ENCODE measurements around the gene PKIG.

The PKIG gene

DNA sequence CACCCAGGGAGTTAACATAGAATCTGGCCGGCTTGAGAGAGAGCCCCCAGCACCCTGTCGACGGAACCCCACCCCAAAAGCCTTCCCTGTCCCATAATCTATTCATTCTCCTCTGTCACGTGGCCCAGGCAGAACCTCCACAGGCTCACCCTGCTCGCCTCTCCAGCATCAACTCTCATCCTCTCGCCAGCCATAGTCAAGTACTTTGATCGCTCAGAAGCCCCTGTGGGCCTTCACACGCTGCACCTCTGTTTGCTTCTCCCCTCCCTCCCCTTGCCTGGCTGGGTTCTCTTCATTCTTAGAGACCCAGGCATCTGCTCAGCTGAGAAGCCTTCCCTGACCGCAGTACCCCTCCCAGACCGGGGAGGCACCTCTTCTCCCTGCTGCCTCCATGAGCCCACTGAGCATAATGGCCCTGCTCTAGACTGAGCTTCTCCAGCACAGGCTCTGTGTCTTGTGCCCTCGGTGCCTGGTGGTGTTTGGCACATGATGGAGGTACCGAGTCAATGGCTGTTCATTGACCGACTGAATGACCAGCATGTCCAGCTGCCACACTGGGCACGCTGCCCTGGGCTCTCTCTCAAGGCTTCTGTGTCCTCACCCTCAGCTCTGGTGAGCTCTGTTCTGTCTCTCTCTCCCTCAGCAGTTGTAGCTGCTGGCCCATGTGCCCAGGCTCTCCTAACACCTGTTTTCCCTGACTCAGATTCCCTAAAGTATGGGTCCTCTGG is 33.7 kb downstream of the PKIG start:
- in situ Hi-C loops (cut with MboI; ENCODE audit: low sequenced_read_pairs) = no loop called here

DNA sequence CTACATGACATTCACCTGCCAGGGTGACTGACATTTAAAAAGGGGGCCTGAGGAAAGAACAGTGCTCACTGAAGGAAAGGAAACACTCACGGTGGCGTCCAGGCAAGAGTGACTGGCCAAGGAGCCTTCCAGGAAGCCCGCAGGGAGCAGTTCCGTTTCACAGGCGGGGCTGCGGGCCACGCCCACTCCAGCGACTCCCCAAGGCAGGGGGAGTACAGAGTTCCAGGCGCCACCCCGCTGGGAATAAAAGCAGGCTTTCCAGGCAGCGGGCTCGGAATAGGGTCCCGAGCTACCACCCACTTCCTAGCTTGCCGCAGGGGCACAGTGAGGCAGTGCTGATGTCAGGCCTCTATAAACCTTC is 34.2 kb downstream of the PKIG start:
- in situ Hi-C loops (cut with MboI; ENCODE audit: low sequenced_read_pairs) = no loop called here

DNA sequence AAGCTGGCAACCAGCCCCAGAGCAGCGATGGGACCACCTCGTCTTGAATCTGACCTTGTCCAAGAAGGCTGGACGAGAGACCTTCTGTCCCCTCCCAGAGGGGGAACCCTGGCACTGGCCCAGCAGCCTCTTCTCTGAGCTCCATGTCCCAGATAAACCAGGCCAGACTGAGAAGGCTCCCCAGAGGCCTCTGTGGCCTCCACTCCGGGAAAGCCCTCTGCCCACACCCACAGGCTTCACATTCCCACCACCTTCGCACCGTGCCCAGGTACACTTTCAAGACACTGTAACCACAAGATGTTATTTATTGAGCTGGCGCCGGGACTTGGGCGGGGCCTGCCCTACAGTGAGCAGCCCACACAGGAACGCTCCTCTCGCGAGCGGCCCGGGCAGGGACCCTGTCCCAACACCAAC is 35.9 kb downstream of the PKIG start:
- in situ Hi-C loops (cut with MboI; ENCODE audit: low sequenced_read_pairs) = no loop called here

DNA sequence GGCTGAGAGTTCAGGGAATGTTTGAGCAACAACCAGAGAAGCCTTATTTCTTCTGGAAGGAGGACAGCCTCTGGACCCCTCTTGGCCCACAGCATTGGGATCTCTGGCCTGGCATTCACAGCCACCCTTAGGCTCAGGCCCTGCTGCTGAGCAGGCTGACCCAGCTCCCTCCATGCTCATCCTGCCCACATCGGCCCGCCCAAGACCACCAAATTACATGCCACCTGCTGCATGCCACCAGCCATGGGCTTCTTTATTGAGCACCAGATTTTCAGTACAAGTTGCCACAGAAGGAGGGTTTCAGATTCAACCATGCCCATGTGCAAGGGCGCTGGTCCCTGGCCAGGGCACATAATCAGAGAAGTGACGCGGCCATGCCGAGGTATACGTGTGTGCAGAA is 36.9 kb downstream of the PKIG start:
- in situ Hi-C loops (cut with MboI; ENCODE audit: low sequenced_read_pairs) = no loop called here

DNA sequence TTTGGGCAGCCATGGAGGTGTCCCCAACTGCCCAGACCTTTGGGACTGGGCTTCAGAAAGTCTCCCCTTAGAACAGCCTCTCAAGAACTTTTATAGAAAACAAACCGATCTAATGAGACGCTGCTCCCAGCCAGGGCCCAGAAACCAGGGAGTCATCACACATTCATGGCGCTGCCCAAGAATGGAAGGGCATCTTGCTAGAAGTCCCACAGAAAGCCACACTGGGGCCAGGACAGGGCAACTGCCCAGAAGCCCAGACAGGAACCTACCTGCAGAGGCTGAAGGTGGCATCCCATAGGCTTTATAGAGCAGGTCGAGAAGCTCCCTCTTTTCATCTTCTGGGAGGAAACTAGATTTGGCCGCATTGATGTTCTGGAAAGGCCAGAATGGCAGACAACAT is 37.7 kb downstream of the PKIG start:
- in situ Hi-C loops (cut with MboI; ENCODE audit: low sequenced_read_pairs) = no loop called here

DNA sequence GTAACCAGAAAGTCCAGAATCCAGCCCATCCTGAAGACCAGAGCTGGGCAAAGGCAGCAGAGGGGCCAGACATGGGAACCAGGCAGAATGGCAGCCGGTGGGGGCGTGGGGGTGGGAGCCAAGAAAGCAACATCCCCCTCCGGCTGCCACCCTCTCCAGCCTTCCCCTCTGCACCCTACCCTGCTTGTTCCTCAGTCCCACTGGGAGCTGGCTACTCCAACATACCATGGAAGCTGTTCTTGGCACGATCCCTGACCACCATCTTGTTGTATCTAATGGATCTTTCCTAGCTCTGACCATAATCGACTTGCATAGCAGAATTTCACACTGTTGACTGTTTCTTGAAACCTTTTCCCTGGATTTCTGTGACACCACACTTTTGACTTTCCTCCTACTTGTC is 38.9 kb downstream of the PKIG start:
- in situ Hi-C loops (cut with MboI; ENCODE audit: low sequenced_read_pairs) = no loop called here

DNA sequence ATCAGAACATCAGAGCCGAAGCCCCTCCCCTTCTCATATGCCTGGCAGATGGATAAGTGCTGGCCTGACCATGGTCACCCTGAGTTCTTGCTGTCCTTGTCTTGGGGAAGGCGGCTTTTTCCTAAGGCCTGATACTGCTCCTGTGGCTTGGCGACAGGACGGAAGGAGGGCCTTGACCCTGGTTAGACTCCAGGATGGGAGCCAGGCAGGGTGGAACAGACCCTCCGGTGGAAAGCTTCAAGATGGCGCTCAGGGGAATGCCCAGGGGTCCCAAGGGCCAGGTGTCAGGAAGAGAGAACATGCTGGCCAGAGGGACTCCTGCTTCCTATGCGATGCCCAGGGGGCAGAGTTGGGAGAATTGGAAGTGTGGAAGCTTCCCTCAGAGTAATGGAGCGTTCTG is 39.6 kb downstream of the PKIG start:
- in situ Hi-C loops (cut with MboI; ENCODE audit: low sequenced_read_pairs) = no loop called here

DNA sequence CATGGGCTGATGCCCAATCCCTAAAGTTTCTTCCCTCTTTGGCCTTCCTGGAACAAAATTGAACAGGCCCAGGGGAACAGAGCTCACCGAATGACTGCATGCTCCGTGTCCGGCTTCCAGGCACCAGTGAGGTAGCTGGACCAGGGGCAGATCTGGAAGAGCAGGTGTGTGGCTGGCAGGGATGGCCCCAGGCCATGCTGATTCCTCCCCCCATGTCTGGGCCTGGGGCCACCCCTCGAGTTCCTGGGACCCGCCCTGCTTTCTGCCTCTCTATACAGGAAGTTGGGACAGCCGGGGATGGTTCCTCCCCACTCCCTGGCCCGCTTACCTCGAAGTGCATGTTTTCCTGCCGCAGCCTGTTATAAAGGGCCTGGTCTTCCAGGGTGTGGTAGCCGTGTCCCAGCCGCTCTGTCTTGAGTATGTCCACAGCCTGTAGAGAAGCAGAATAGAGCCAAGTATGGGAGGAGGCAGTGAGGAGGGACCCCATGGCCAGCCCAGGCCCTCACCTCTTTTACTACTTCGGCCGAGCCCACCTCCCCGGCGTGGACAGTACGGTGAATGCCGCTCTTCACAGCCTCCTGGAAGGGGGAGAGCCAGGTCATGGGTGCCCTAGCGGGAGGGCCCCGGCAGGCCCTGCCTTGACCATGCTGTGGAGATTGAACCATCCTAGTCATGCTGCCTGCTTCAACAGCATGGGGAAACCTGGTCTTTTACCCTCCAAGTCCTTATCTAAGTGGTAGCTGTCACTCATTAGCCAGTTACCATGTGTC is 40.3 kb downstream of the PKIG start:
- in situ Hi-C loops (cut with MboI; ENCODE audit: low sequenced_read_pairs) = no loop called here

DNA sequence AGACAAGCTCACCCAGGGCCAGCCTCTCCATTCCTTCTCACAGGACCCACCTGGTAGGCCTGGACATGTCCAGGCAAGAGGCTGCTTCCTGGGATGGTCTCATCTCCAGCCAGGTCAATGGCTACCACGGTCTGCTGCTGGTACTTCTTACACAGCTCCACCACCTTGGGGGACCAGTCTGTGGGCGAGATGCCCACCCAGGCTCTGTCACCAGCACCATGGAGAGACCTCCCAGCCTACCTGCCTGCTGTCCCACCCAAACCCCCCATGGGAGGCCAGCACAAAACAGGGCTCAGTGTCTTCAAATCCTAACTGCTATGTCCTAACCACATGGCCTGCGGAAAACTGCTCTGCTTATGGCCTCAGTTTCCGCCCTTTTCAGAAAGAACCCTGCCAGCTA is 41.8 kb downstream of the PKIG start:
- in situ Hi-C loops (cut with MboI; ENCODE audit: low sequenced_read_pairs) = no loop called here

DNA sequence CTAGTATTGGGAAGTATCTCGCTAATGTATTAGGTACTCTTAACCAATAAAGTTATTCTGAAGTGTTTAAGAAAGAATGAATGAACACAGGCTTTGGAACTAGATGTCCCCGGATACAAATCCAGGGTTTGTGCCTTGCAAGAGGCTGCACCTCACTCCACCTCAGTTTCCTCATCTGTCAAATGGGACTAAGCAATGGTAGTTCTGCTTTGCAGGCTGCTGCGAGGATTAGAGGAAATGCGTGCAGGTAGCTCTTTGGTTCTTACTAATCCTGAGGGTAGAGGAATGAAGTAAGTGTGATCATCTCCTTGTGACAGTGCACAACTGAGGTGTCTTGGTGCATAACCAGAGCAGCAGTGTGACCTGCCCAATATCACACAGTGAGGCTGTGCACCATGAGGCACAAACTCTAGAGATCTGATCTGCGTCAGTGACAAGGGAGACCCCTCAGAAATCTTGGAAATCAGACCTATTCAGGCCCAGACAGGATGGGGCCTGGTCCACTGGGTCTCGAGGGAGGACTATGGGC is 42.4 kb downstream of the PKIG start:
- in situ Hi-C loops (cut with MboI; ENCODE audit: low sequenced_read_pairs) = no loop called here

DNA sequence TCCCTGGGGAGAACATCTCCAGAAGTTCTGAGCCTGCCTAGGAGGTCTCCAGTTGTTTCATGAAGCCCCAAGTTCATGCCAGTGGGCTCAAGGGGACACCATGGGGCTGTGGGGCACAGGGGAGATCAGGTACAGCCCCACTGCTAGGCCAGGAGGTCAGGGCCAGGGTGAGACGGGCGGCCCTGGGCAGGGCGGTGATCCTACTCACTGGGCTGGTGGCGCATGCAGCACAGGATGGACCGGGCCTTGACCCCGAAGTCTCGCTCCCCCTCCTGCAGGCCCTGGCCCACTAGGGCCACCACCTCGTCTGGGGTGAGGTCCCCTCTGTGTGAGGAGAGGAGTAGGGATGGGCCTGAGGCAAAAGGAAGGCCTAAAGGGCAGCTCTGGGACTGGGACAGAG is 43.0 kb downstream of the PKIG start:
- in situ Hi-C loops (cut with MboI; ENCODE audit: low sequenced_read_pairs) = no loop called here

DNA sequence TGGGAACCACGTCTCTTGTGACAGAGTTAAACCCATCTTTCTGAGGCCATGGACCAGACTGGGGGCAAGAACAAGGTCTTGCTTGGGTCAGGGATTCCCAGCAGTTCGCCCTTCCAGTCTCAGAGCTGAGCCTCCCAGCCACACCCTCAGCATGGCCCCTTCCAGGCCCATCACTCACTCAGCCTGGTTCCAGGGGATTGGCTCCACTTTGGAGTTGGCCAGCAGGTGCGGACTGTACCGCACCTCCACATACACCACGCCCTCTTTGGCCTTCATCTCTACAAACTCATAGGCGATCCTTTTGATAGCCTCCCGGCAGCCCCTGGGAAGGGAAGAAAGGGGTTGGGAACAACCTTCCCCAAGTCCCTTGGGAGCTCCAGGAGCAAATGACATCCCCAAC is 43.9 kb downstream of the PKIG start:
- in situ Hi-C loops (cut with MboI; ENCODE audit: low sequenced_read_pairs) = no loop called here

DNA sequence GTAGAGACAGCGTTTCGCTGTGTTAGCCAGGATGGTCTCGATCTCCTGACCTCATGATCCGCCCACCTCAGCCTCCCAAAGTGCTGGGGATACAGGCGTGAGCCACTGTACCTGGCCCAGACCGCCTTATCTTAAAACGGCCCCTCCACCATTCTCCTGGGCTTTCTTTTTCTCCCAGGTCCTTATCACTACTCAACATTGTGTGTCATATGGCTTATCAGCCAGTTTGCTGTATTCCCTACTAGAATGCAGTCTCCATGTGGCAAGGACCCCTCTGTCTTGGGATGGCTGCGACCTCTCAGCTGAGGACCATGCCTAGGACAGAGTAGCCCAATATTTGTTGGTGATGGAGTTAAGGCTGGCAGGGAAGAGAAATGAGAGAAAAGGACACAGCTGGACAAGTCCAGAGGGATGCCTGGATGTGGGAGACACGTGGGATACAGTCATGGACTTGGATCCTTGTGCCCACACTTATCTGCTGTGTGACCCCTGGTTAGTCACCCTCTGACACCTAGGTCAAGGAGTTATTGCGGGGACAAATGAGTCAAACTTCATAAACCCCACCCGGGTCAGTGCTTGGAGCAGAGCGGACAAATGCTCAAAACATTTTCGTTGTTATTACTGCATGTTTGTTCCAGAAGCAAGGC is 45.1 kb downstream of the PKIG start:
- in situ Hi-C loops (cut with MboI; ENCODE audit: low sequenced_read_pairs) = no loop called here

DNA sequence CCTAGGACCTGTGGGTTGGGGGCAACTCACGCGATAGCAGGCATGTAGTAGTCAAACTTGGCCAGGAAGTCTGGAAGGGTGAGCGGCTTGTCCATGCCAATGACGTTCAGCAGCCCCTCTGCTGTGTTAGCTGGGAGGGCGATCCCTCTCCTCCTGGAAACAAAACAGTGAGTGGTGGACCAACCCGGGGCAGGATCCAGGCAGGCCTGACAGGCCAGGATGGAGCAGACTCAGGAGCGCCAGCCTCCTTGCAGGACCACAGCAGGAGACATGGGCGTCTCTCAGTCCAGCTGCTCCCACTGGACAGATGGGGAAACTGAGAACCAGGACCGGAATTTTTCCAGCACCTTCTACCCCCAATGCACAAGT is 46.6 kb downstream of the PKIG start:
- in situ Hi-C loops (cut with MboI; ENCODE audit: low sequenced_read_pairs) = no loop called here

DNA sequence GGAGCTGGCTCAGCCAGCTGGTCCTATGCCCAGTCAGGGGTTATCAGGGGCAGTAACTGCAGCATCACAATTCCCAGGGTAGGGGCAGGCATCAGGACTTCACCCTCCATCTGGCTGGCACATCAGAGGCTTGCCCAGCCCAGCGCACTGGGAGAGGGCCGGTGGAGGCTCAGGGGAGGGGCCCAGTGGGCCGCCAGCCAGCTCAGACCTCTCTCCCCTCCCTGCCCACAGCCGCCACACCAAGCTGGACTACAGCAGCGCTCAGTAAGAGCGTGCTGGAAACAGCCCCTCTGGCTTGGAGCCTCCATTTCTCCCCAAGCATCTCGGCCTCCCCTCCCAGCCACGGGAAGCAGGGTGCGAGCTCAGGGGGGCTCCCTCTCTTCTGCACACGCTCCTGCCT is 47.2 kb downstream of the PKIG start:
- in situ Hi-C loops (cut with MboI; ENCODE audit: low sequenced_read_pairs) = no loop called here

DNA sequence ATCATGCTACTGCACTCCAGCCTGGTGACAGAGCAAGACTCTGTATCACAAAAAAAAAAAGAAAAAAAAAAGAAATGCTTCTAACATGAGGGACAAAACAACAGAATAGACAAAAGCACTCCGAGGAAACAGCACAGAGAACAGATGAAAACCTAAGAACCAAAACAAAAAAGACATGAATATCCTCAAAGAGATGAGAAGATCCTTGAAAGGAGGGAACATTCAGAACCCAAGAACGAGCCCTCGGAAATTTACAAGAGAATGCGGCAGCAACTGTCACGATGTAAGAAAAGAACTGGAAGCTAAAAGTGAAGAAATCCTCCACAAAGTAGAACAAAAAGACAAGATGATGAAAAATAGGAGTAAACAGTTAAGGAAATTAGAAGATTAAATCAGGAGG is 47.9 kb downstream of the PKIG start:
- in situ Hi-C loops (cut with MboI; ENCODE audit: low sequenced_read_pairs) = no loop called here

DNA sequence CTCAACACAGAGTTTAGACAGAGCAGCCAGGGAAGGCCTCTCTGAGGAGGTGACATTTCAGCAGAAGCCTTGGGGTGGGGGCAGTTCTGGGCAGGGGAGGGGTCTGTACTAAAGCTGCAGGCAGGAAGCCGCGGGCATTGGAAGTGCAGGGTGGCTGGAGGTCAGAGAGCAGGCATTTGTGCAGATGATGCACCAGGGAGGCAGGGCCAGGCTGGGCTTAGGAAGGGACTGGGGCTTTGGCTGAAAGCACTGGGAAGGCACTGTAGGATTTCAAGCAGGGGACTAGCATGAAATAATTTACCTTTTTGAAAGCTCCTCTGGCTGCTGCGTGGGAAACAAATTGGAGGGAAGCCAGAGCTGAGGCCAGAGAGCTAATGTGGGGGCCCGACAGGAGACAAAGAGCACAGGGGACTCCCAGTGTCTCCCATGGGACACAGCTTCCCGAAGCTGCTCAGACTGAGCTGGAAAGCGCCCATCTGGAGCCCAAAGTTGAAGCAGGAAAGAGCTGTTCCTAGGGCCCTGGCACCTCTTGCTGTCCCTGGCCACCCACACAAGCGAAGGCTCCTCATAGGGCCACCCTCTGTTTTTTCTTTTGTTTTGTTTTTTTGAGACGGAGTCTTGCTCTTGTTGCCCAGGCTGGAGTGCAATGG is 49.8 kb downstream of the PKIG start:
- in situ Hi-C loops (cut with MboI; ENCODE audit: low sequenced_read_pairs) = no loop called here

DNA sequence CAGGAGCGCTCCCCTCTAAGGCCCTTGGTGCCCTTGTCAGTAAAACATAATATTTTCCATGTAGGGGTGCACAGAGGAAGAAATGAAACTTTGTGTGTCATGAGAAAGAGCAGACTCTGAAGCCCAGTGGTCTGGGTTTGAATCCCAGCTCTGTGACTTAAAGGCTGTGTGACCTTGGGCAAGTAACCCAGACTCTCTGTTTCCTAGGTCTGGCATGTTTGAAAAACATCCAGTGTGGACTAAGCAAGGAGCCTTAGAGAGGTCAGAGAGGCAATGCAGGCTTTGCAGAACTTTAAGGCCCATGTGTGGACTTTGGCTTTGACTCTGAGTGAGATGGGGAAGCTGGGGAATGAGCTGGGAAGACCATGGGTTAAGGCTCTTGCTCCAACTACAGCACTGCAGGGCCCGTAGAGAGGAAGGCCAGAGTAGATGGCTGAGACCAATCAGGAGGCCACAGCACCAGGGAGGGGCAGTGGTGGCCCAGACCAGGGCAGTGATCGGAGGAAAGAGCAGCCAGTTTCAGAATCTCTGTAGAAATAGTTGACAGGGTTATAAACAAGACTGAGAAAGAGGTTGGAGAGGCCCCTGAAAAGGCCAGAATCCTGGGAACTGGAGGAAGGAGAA is 50.9 kb downstream of the PKIG start:
- in situ Hi-C loops (cut with MboI; ENCODE audit: low sequenced_read_pairs) = no loop called here

DNA sequence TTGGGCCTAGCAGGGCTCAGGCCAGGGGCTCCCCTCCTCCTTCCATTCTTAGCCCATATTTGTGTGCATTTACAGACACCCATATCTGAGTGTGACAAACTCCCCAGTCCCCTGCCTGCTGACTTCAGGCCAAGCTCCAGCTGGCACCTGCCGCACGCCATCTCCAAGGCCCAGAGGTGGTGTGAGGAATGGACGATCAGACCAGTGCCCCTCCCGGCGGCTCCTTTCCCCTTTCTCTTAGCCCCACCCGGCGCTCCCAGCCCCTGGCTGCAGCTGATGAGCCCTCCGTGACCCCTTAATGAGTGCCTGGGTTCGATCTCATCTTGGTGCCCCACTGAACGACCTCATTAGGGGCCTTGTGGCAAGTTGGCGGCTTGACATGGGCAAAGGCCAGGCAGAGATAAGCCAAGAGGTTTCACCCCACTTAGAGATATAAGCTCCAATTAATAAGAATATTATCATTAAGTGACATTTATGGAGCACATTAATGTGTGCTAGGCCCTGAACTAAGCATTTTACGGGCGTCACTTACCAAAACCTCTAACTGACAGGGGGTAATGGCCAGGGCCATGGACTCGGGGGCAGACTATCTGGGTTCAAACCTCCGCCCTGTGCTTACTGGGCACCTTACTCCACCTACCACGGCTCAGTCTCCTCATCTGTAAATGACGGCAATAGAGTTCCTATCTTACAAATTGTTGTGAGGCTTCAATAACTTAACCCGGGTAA is 51.7 kb downstream of the PKIG start:
- in situ Hi-C loops (cut with MboI; ENCODE audit: low sequenced_read_pairs) = no loop called here

DNA sequence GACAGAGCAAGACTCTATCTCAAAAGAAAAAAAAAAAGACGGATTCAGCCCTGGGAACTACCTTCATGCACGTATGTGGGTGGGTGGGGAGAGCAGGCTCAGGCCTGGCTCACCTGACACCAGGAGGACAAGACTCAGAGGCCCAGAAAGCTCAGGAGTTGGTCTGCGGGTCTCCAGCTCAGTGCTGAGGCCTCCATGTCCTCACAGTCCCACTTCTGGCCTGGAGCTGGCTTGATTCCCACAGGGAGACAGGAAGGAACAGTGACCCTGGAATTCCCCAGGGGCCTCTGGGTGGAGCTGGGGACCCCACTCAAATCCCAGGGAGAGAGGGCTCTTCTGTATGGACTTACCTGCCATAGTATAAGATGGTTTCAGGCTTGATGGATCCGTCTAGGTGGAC is 53.5 kb downstream of the PKIG start:
- in situ Hi-C loops (cut with MboI; ENCODE audit: low sequenced_read_pairs) = no loop called here

Data from HL-60/S4 treated with retinoic acid at 250 ng/mL for 4 days and 3 days (cell line).